Thyroid gland (tissue), 4 donors: ENCODE measurements around the gene INPP5A.

Experiments used
- POLR2A ChIP-seq, 2 donors: fragments of 450-650 bp; IDR thresholded peaks; one replicate each; pipeline ENCODE4 v1.6.1; 2017; ENCODE audit warnings: antibody characterized with exemption in 2 of 2, mild to moderate bottlenecking in 2 of 2, moderate library complexity in 1 of 2
- TF ChIP-seq, protein P1 (sequence below), 6 experiments: fragments of 200-600 bp in 3 of 6; fragments of 450-650 bp in 3 of 6; sonication (generic) in 3 of 6; IDR thresholded peaks; one replicate each; pipeline ENCODE4 v1.5.1; 2016 to 2019; ENCODE audit warnings: antibody characterized with exemption in 6 of 6, mild to moderate bottlenecking in 2 of 6, inconsistent platforms in 1 of 6, moderate library complexity in 1 of 6

- TF ChIP-seq POLR2A (IDR thresholded peaks at IDR 0.05): no peak
- TF ChIP-seq, protein P1, sequence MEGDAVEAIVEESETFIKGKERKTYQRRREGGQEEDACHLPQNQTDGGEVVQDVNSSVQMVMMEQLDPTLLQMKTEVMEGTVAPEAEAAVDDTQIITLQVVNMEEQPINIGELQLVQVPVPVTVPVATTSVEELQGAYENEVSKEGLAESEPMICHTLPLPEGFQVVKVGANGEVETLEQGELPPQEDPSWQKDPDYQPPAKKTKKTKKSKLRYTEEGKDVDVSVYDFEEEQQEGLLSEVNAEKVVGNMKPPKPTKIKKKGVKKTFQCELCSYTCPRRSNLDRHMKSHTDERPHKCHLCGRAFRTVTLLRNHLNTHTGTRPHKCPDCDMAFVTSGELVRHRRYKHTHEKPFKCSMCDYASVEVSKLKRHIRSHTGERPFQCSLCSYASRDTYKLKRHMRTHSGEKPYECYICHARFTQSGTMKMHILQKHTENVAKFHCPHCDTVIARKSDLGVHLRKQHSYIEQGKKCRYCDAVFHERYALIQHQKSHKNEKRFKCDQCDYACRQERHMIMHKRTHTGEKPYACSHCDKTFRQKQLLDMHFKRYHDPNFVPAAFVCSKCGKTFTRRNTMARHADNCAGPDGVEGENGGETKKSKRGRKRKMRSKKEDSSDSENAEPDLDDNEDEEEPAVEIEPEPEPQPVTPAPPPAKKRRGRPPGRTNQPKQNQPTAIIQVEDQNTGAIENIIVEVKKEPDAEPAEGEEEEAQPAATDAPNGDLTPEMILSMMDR (IDR thresholded peaks at IDR 0.05): no peak
Measured at GRCh38 chr10:132574288-132574687, 36.7 kb downstream of the INPP5A start.
